Measurements from ENCODE around the gene ADGRV1.
"Not testable (repeated sequence)": the region's sequence is repeated elsewhere in the genome, so short reads cannot be mapped to it uniquely, and the experiment has no call there.

ADGRV1 gene

GRCh38 chr5:91038180-91038808 is 479.7 kb downstream of the ADGRV1 start:
- peak; percentile 83 to 93 for DNase-seq

DNA sequence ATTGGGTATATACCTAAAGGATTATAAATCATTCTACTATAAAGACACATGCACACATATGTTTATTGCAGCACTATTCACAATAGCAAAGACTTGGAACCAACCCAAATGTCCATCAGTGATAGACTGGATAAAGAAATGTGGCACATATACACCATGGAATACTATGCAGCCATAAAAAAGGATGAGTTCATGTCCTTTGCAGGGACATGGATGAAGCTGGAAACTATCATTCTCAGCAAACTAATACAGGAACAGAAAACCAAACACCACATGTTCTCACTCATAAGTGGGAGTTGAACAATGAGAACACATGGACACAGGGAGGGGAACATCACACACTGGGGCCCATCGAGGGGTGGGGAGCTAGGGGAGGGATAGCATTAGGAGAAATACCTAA is 482.5 kb downstream of the ADGRV1 start:
- not testable (repeated sequence) for DNase-seq

DNA sequence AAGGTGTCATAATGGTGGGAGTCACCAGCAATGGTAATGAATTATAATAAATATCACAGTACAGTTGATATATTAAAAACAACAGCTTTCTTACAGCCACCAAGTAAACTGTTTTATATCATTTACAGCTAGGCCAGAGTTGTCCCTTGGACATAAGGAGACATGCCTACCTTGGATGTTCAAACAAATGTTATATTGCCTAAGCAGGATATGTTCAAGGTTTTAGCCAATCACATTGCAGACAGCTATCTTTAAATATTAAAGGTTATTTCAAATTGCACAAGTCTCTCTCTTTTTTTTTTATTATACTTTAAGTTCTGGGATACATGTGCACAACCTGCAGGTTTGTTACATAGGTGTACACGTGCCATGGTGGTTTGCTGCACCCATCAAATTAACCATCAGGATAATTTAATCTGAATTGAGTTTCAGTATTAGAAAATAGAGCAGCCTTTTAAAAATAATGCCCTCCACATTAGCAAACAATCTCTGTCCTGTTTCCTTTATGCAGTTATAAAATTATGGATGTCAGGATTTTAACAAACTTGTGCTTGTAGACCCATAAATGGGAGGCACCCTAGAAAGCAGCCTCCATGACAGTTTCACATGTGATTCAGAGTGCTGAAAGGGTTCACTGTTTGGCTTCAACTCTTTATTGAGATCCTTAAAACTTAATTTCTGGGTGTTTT is 483.8 kb downstream of the ADGRV1 start:
- DNase-seq, result no peak

GRCh38 chr5:91042936-91043255 is 484.3 kb downstream of the ADGRV1 start:
- no peak for DNase-seq

DNA sequence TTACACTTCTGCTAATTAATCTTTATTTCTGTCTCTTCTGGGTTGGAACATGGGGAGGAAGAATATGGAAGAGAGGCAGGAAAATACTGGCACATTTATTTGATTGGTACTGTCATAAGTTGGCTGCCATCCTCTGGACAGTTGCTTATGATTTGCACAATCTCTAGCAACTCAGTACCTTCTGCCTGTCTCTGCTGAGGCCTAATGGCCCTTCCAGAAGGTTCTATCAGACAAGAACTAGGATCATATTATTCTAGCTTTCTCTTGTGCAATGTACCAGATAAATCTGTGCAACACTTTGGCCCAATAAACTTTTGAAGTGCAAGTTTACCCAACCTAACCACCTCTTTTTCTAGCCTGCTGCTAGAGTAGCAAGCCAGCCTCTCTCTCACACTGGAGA is 489.5 kb downstream of the ADGRV1 start:
- peak in 1 of 2 experiments; percentile 32 for DNase-seq

GRCh38 chr5:91049112-91049511 is 490.5 kb downstream of the ADGRV1 start:
- no peak for DNase-seq

DNA sequence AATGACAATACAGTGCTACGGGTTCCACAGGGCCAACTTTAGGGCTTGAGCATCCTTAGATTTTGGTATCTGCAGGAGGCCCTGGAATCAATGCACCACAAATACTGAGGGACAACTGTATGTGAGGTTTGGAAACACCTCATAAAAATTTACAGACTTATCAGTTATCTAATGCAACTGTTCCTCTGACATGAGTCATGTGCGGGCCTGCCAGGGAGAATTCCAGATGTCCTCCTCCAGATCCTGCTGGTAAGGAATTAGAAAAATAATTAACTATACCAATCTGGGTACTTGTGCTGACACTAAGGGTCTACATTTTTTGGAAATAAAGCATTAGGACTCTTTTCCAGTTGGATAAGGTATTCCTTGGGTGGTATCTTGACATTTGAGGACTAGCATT is 491.2 kb downstream of the ADGRV1 start:
- peak in 1 of 2 experiments; percentile 39 for DNase-seq

DNA sequence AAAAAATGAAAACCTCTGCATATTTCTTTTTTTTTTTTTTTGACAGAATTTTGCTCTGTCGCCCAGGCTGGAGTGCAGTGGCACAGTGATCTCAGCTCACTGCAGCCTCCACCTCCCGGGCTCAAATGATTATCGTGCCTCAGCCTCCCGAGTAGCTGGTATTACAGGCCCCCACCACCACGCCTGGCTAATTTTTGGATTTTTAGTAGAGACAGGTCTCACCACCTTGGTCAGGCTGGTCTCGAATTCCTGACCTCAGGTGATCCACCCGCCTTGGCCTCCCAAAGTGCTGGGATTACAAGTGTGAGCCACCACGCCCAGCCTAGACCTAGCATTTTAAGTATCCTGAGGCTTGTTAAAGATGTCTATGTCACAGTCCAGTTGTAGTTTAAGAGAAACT is 493.8 kb downstream of the ADGRV1 start:
- not testable (repeated sequence) for DNase-seq

- no peak for DNase-seq
Measured at GRCh38 chr5:91052977-91053740, 494.6 kb downstream of the ADGRV1 start.

DNA sequence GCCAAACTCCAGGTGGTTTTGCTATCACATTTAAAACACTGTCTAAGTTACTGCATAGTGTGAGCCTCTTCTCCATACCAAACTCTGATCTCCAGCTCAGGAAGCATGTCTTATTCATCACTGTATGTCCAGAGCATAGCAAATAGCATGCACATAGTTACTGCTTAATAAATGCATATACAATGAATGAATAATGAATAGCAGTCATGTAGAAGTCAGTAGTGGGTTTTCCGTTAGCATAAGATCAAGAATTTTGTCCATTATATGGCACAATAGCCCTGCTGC is 495.1 kb downstream of the ADGRV1 start:
- no peak for DNase-seq

DNA sequence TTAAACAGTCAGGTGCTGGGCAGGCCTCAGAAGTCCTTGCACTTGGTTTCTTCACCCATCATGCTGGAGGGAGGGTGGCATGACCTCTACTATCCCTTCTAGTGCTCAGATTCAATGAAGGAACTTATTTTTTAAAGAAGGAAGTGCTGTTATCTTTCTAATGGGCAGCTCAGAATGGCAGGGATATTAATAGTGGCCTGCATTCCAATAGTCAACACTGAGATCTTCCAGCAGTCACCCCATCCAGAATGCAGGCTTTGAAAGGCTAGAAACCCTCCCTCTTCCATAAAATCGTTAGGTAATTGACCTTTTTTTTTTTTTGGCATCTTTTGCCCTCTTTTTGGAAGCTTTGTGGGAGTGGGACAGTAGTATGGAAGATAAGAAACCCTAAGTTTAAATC is 499.6 kb downstream of the ADGRV1 start:
- DNase-seq, result no peak

DNA sequence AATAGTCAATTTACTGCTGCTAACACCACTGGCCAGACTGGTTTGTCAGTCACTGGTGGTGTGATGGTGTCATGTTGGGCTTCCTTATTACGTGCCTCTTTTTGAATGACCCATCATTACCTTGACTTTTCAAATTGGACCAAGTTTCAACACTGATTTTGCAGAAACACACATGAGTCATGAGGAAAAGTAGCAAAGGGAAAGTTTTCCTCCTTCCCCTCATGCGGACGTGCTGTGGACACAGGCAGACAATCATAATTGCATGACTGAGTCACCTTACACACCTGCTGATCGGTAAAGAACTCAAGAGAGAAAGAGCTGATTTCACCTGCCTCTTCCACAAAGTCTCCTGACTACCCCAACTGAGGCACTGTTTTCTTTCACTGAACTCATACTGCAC is 500.0 kb downstream of the ADGRV1 start:
- DNase-seq, result no peak

- no peak for DNase-seq
Measured at GRCh38 chr5:91059409-91059808, 500.8 kb downstream of the ADGRV1 start.

DNA sequence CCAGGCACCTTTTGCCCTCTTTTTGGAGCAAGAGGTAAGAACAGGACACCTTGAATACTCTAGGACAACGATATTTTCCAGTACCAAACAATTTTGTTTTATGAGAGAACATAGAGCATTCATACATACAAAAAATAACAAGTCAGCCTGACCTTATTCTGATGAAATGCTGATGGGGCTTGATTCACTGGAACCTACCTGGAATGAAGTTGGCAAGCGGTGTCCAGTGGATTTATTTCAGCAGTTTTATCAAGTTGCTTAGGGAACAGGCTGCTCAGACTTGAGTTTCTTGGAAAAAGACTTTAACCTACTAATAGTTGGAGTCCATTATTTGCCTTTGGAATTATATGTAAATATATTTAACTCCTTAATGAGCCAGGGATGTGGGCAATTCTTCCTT is 502.5 kb downstream of the ADGRV1 start:
- no peak for DNase-seq

DNA sequence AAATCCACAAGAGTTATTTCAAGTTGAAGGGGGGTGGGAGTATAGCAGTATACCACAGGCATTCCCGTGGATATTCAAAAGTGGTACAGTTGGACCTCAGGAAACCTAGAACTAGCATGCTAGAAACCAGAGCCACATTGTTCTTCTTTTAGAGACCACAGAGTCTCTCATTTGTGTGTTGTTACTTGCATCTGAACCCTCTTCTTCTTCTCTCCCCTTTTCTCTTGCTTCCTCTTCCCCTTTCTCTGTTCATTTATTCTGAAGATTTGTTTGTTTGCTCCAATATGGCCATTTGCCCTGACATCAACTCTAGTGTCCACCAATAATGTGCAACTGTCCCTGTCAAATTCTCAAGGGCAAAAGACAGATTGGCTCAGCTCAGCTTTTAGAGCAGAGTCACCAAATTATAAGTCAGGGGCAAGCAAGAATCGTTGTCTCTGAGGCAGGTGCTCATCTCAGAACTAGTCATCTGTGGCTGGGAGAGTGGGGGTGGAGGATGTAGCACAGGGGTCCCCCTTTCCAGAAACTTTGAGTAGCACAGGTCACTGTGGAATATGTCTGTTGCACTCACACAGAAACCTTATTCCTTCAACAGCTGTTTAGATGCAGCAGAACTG is 503.5 kb downstream of the ADGRV1 start:
- no peak for DNase-seq

DNA sequence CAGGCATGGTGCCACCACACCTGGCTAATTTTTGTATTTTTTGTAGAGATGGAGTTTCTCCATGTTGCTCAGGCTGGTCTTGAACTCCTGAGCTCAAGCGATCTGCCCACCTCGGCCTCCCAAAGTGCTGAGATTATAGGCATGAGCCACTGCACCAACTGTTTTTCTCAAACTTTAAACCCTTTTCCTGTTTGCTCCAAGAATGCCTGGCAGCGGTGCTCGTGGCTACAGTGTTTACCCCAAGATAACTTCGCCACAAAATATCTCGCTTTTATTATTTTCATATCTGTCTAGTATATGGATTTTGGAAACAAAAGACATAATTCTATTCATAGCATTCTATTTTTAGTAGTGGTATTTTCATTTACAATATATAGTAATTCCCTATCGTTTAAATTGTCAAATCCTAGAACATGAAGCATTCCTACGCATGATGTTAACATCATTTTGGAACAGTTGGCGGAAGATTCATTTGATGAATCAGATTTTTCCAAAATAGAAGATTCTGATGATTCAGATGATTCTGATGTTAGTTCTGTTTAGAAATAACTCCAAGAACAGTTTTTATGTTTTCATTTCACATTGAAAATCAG is 504.6 kb downstream of the ADGRV1 start:
- not testable (repeated sequence) for DNase-seq

- no peak for DNase-seq
Measured at GRCh38 chr5:91065496-91065895, 506.9 kb downstream of the ADGRV1 start.

GRCh38 chr5:91069364-91069763 is 510.8 kb downstream of the ADGRV1 start:
- DNase-seq, result no peak

DNA sequence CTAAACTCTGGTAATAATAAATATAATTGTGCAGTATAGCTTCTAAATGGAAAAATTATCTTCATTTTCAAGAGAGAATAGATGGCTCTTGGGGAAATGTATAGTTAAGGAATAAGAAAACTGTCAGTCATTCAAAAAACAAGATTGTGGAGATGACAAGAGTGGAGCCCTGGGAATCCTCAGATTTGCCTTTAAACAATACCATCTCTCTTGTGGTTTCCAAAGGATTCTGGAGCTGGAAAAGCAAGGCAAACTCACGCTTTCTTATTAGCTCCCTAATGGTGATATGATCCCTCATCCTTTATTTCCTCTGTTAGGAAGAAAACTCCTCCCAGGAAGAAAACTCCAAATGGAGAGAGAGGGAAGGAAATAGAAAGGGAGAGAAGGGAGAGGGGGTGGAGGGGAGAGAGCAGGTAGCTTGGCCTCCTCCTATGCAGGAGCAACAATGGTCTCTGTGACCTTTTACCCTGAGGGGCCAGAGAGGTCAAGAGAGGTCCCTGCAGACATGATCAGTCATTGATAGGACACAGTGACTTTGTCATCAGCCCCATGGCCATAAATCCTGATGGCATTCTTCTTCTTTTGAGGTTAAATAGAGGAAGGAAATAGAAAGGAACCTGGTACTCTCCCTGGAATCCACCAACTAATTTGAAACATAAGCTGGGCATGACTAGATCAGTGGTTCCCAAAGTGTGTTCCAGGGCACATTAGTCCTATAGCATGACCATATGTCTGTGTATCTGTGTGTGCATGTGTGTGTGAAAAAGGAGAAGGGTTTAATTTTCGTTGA is 512.4 kb downstream of the ADGRV1 start:
- no peak for DNase-seq

DNA sequence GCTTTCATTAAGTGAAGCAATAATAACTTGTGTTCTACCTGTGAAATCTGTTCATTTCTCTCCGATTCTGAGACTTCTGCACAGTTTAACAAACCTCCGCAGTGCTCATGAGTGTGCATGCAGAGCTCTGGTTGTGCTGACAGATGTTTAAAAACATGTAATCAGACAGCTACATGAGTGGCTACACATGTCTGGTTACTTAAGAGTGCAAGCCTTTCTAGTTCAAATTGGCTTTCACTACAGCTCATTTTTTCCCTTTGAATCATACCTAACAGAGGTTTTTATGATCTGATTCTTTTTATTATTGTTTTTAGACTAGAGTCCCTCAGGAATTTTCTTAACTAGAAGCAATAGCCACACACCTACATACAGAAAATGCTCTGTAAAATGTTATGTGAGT is 514.3 kb downstream of the ADGRV1 start:
- DNase-seq, result no peak

DNA sequence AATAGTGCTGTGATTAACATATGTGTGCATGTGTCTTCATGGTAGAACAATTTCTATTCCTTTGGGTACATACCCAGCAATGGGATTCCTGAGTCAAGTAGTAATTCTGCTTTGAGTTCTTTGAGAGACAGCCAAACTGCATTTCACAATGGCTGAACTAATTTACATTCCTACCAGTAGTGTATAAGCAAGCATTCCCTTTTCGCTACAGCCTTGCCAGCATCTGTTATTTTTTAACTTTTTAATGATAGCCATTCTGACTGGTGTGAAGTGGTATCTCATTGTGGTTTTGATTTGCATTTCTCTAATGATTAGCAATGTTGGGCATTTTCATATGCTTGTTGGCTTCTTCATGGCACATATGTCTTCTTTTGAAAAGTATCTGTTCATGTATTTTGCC is 516.0 kb downstream of the ADGRV1 start:
- no peak for DNase-seq

DNA sequence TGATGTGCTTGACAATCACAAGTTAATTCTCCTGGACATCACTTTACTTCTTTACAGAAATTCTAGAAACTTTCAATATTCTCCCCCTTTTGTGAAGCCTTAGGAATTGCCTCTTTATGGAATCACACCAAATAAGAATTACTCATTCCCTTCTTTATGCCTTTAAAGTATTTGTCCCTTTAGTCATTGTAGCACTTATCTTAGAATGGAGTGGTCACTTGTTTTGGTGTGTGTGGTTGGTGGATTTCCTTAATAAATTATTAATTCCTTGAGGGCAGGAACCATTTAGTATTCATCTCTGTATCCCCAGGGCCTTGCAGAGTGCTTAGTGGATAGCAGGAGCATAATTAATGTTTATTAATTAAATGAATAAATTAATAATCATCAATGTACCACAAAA is 517.5 kb downstream of the ADGRV1 start:
- DNase-seq, result no peak

- no peak for DNase-seq
Measured at GRCh38 chr5:91077623-91078022, 519.0 kb downstream of the ADGRV1 start.
